ENCODE measurements around the gene CLMP.

- no peak for TF ChIP-seq CTCF (IDR thresholded peaks at IDR 0.05)
- TF ChIP-seq POLR2A (IDR thresholded peaks at IDR 0.05): no peak
Observed at GRCh38 chr11:123231777-123232176, 36.7 kb upstream of the CLMP start.

Data from body of pancreas (tissue), 4 donors.